GM12878 (cell line): ENCODE results near the gene IFNK. TPM values are rescaled to one million over a fixed set of nuclear protein-coding genes. Genes with fewer than 3 reads are reported as not detected.

Experiments
- ATAC-seq: fragments of 200-7000 bp; cut with Tn5 transposase; 3 replicates; pipeline ENCODE4 v1.9.1; 2020; ENCODE audit warnings: mild to moderate bottlenecking, moderate library complexity
- BruUV-seq: library from RNA; stranded (reverse); fragments of 400-500 nt; replicated peaks from 2 replicates; lab custom pipeline; 2021; lab: Mats Ljungman, UMichigan
- CTCF ChIA-PET: fragments of 300-600 bp; sonication (Branson Sonifier 250); formaldehyde crosslinking; extraction: SDS; loops from one replicate; lab custom pipeline; 2021; ENCODE audit warnings: inconsistent platforms; lab: Yijun Ruan, JAX
- POLR2A ChIA-PET: fragments of 350-600 bp; formaldehyde crosslinking; extraction: SDS; loops from one replicate; lab custom pipeline; 2021; ENCODE audit warnings: inconsistent platforms; lab: Charles Lee
- RAD21 ChIA-PET: fragments of 300-600 bp; sonication (Branson Sonifier 250); formaldehyde crosslinking; loops from one replicate; lab custom pipeline; 2023; ENCODE audit warnings: antibody characterized with exemption; ENCODE audit not compliant: unreplicated experiment; lab: Charles Lee
- SMC1A ChIA-PET: fragments of 300-600 bp; sonication (Branson Sonifier 250); formaldehyde crosslinking; loops from one replicate; lab custom pipeline; 2023; ENCODE audit not compliant: unreplicated experiment, uncharacterized antibody; lab: Charles Lee
- DNase-seq: peaks from one replicate; pipeline ENCODE4 v3.0.0-alpha.2; 2011; ENCODE audit warnings: low read depth, low spot score
- FAIRE-seq: peaks from 3 replicates; lab custom pipeline; 2011; peaks lifted over from hg19 to GRCh38; lab: Jason Lieb, UNC
- H2AFZ ChIP-seq: 2 replicates; pipeline ENCODE4 v1.6.0; 2011; ENCODE audit warnings: low read depth, low read length, control low read depth; ENCODE audit not compliant: control insufficient read depth
- H3K27ac ChIP-seq: 2 replicates; pipeline ENCODE4 v1.5.1; 2011; ENCODE audit warnings: control low read depth; ENCODE audit not compliant: control insufficient read depth, insufficient read depth
- H3K27me3 ChIP-seq, 2 experiments: replicated peaks in 1 of 2; 2 replicates each; pipeline versions ENCODE4 v1.6.0 to v1.6.1; 2011; ENCODE audit warnings: low read length in 1 of 2; ENCODE audit not compliant: control insufficient read depth in 2 of 2, insufficient read depth in 2 of 2
- H3K36me3 ChIP-seq, 2 experiments: 2 replicates each; pipeline ENCODE4 v1.5.1; 2011; ENCODE audit warnings: low read length in 1 of 2; ENCODE audit not compliant: control insufficient read depth in 2 of 2, insufficient read depth in 2 of 2
- H3K4me1 ChIP-seq: 2 replicates; pipeline ENCODE4 v1.6.1; 2011; ENCODE audit warnings: mild to moderate bottlenecking, low read length, moderate library complexity, mixed read lengths; ENCODE audit not compliant: control insufficient read depth, insufficient read depth
- H3K4me2 ChIP-seq: 2 replicates; pipeline ENCODE4 v1.6.0; 2011; ENCODE audit warnings: control low read depth; ENCODE audit not compliant: control insufficient read depth, insufficient read depth
- H3K4me3 ChIP-seq: fragments of 200-600 bp; sonication (generic); 2 replicates; pipeline ENCODE4 v1.5.1; 2016
- H3K79me2 ChIP-seq: 2 replicates; pipeline ENCODE4 v1.6.0; 2011; ENCODE audit warnings: low read length; ENCODE audit not compliant: control insufficient read depth, insufficient read depth
- H3K9ac ChIP-seq: 2 replicates; pipeline ENCODE4 v1.8.0; 2011; ENCODE audit warnings: low read length, control low read depth, mixed read lengths; ENCODE audit not compliant: control insufficient read depth, insufficient read depth
- H3K9me3 ChIP-seq: replicated peaks from 3 replicates; pipeline ENCODE4 v1.5.1; 2011; ENCODE audit warnings: mild to moderate bottlenecking, low read length; ENCODE audit not compliant: control insufficient read depth, insufficient read depth
- H4K20me1 ChIP-seq: 2 replicates; pipeline ENCODE4 v1.6.0; 2011; ENCODE audit not compliant: control insufficient read depth, insufficient read depth
- BACH1 ChIP-seq: fragments of 450-650 bp; IDR thresholded peaks from 2 replicates; pipeline ENCODE4 v1.6.1; 2017; ENCODE audit warnings: mild to moderate bottlenecking, borderline replicate concordance
- CBFB ChIP-seq: IDR thresholded peaks from 2 replicates; pipeline ENCODE4 v1.6.1; 2016; ENCODE audit warnings: antibody characterized with exemption, low read depth
- CREB1 ChIP-seq: IDR thresholded peaks from 2 replicates; pipeline ENCODE4 v1.6.1; 2012; ENCODE audit warnings: low read depth, mild to moderate bottlenecking, inconsistent platforms
- FOXK2 ChIP-seq: fragments of 450-650 bp; IDR thresholded peaks from 2 replicates; pipeline ENCODE4 v1.6.1; 2017; ENCODE audit warnings: mild to moderate bottlenecking, moderate library complexity
- MEF2B ChIP-seq: fragments of 450-650 bp; IDR thresholded peaks from 2 replicates; pipeline ENCODE4 v1.6.1; 2018; ENCODE audit warnings: mild to moderate bottlenecking, moderate library complexity; ENCODE audit not compliant: partially characterized antibody, poor library complexity, severe bottlenecking
- NFYB ChIP-seq: IDR thresholded peaks from 2 replicates; pipeline ENCODE4 v1.6.1; 2011; ENCODE audit warnings: low read depth, mild to moderate bottlenecking, low read length, improper control_type of control experiment, moderate library complexity; ENCODE audit not compliant: insufficient read depth
- TCF3 ChIP-seq: IDR thresholded peaks from 2 replicates; pipeline ENCODE4 v1.6.1; 2012; ENCODE audit warnings: low read depth, mild to moderate bottlenecking, low read length, borderline replicate concordance; ENCODE audit not compliant: insufficient read depth
- YBX1 ChIP-seq: fragments of 450-650 bp; IDR thresholded peaks from 2 replicates; pipeline ENCODE4 v1.6.1; 2016; ENCODE audit warnings: antibody characterized with exemption
- ZZZ3 ChIP-seq: IDR thresholded peaks from 2 replicates; pipeline ENCODE4 v1.6.1; 2011; ENCODE audit warnings: low read depth; ENCODE audit not compliant: control insufficient read depth, insufficient read length
- WGBS: methylation state at CpG from one replicate; pipeline ENCODE4 v1.1.6; 2016; ENCODE audit warnings: low lambda C conversion rate; ENCODE audit not compliant: insufficient replicate concordance, insufficient coverage; ENCODE audit errors: missing lambda C conversion rate; 5-methylcytosine and 5-hydroxymethylcytosine counted together
- in situ Hi-C: fragments of 300-500 bp; cut with MboI; formaldehyde crosslinking; loops from 9 replicates; pipeline ENCODE4 v1.14.3; 2018; ENCODE audit warnings: mixed read lengths
- intact Hi-C: fragments of 100-400 bp; cut with micrococcal nuclease; formaldehyde crosslinking; loops from one replicate; pipeline ENCODE4 v1.14.2; 2022; ENCODE audit not compliant: unreplicated experiment
- polyA plus RNA-seq, 11 experiments: library from polyadenylated mRNA; depleted of rRNA in 4 of 11; unstranded in 6 of 11; stranded (reverse) in 5 of 11; fragments of >200 nt; fragmentation: Nextera tagmentation in 4 of 11; fragmentation: Illumina TruSeq in 1 of 11; extraction: Ambion mirVana in 4 of 11; extraction: Trizol in 1 of 11; gene quantifications; 1 replicate in 1 of 11; 2 replicates in 10 of 11; pipeline versions ENCODE4 v1.2.1 to v1.2.3, GENCODE V29; 2011 to 2016; ENCODE audit warnings: inconsistent platforms in 2 of 11, missing spikeins in 2 of 11, low read depth in 1 of 11
- total RNA-seq, 4 experiments: library from RNA; depleted of rRNA in 3 of 4; stranded (reverse); fragments of >200 nt in 3 of 4; fragmentation: Illumina TruSeq in 1 of 4; extraction: Trizol in 1 of 4; gene quantifications; 2 replicates each; pipeline versions ENCODE4 v1.2.1 to v1.2.3, GENCODE V29; 2013 to 2021
- TF ChIP-seq, protein P1 (sequence below): IDR thresholded peaks from 2 replicates; pipeline ENCODE4 v1.6.1; 2012; ENCODE audit warnings: low read depth, low read length, improper control_type of control experiment
- TF ChIP-seq, protein P2 (sequence below): IDR thresholded peaks from 2 replicates; pipeline ENCODE4 v1.6.1; 2011; ENCODE audit warnings: borderline replicate concordance, low read depth, mild to moderate bottlenecking, moderate library complexity, low read length; ENCODE audit not compliant: insufficient read depth, poor library complexity, severe bottlenecking
- TF ChIP-seq, protein P3 (sequence below): fragments of 450-650 bp; IDR thresholded peaks from 2 replicates; pipeline ENCODE4 v1.6.1; 2017; ENCODE audit warnings: low read depth, mild to moderate bottlenecking, moderate library complexity

The IFNK gene
- total and polyA plus RNA-seq, 10 of the 15 experiments (the other 5 are each of a cell fraction or from before 2014, with no cell fraction given) = 0.06 TPM; not detected in 9

DNA sequence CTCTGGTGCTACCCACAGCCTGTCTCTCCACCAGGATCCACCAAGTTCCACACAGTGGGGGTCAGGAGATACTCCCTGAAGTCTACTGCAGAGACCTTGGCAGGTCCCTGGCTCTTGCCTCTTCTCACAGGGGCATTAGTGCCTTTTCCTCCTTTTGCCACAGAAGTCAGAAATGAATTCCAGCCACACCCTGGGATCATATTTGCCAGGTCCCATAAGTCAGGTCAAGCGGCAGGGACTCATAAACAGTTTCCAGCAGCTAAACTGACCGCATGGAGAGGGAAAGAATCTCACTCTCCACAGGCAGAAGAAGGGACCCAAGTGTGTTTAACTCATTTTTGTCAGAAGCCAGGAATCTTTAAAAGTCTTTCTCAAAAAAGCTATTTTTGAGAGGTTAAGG, 13.3 kb upstream of the IFNK start:
- Histone ChIP-seq H3K4me3 (no peak overlapping the region), H4K20me1 (no peaks in the 10 kb centered on the region), H3K79me2 (no peaks in the 10 kb centered on the region), H3K27me3 (no peaks in the 10 kb centered on the region), H2AFZ (no peak overlapping the region), H3K36me3 (no peaks in the 10 kb centered on the region), H3K9ac (no peak overlapping the region), H3K9me3 (no peaks in the 10 kb centered on the region), H3K4me1 (no peaks in the 10 kb centered on the region), H3K27ac (no peak overlapping the region), H3K4me2 (no peak overlapping the region)
- SMC1A ChIA-PET = no interaction called here
- RAD21 ChIA-PET = no interaction called here
- POLR2A ChIA-PET = no interaction called here
- TF ChIP-seq CBFB (no peak), ZZZ3 (no peak), NFYB (no peak), MEF2B (no peak)
- no peak for FAIRE-seq
- 55% methylated on average over 2 of the region's 2 CpGs for WGBS
- DNase-seq = no peak
- CTCF ChIA-PET = interaction anchor here (0.9 kb wide), 1 partner anchor 25 kb away, joined by 3 read pairs; no protein-coding TSS in a partner anchor
- ATAC-seq = no peak
- in situ Hi-C loops = no loop called here
- intact Hi-C loops = no loop called here
- no TSS peak for BruUV-seq

DNA sequence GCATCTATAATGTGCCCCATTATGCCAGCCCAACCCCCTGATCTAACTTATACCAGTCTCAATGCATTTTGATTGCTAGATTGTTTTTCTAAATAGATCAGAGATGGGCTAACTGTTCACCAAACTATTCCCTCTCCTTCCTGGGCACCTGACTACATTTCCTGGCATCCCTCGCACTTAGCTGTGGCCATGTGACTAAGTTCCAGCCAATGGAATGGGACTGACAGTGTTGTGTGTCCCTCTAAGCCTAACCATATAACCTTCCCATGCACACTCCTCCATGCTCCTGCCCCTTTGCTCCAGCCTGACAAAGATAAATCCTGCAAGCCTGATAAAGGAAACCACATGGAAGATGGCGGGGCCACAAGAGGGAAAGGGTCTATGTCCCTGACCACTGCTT, 12.3 kb upstream of the IFNK start:
- ChIA-PET CTCF (interaction anchor here (0.9 kb wide), 1 partner anchor 24 kb away, joined by 3 read pairs; no protein-coding TSS in a partner anchor), RAD21 (interaction anchor here (0.8 kb wide), 1 partner anchor 144 kb away, joined by 3 read pairs; no protein-coding TSS in a partner anchor), POLR2A (no interaction called here), SMC1A (no interaction called here)
- no peak overlapping the region for H3K27ac ChIP-seq
- DNase-seq = no peak
- no TSS peak for BruUV-seq
- intact Hi-C loops (no loop called here), in situ Hi-C loops (no loop called here)
- H3K79me2 ChIP-seq = no peaks in the 10 kb centered on the region
- no peaks in the 10 kb centered on the region for H3K9me3 ChIP-seq
- no peaks in the 10 kb centered on the region for H3K36me3 ChIP-seq
- no peak overlapping the region for H3K4me2 ChIP-seq
- H3K9ac ChIP-seq = no peak overlapping the region
- no peaks in the 10 kb centered on the region for H4K20me1 ChIP-seq
- no peaks in the 10 kb centered on the region for H3K4me1 ChIP-seq
- H2AFZ ChIP-seq = no peak overlapping the region
- FAIRE-seq = no peak
- no peak for ATAC-seq
- no peaks in the 10 kb centered on the region for H3K27me3 ChIP-seq
- no peak overlapping the region for H3K4me3 ChIP-seq
- 35% methylated on average over 2 of the region's 2 CpGs for WGBS
- TF ChIP-seq, protein P1, sequence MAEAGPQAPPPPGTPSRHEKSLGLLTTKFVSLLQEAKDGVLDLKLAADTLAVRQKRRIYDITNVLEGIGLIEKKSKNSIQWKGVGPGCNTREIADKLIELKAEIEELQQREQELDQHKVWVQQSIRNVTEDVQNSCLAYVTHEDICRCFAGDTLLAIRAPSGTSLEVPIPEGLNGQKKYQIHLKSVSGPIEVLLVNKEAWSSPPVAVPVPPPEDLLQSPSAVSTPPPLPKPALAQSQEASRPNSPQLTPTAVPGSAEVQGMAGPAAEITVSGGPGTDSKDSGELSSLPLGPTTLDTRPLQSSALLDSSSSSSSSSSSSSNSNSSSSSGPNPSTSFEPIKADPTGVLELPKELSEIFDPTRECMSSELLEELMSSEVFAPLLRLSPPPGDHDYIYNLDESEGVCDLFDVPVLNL = no peak
- TF ChIP-seq BACH1 (no peak), YBX1 (no peak), CREB1 (no peak), TCF3 (no peak), FOXK2 (no peak)
- TF ChIP-seq, protein P2, sequence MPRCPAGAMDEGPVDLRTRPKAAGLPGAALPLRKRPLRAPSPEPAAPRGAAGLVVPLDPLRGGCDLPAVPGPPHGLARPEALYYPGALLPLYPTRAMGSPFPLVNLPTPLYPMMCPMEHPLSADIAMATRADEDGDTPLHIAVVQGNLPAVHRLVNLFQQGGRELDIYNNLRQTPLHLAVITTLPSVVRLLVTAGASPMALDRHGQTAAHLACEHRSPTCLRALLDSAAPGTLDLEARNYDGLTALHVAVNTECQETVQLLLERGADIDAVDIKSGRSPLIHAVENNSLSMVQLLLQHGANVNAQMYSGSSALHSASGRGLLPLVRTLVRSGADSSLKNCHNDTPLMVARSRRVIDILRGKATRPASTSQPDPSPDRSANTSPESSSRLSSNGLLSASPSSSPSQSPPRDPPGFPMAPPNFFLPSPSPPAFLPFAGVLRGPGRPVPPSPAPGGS = no peak
- TF ChIP-seq, protein P3, sequence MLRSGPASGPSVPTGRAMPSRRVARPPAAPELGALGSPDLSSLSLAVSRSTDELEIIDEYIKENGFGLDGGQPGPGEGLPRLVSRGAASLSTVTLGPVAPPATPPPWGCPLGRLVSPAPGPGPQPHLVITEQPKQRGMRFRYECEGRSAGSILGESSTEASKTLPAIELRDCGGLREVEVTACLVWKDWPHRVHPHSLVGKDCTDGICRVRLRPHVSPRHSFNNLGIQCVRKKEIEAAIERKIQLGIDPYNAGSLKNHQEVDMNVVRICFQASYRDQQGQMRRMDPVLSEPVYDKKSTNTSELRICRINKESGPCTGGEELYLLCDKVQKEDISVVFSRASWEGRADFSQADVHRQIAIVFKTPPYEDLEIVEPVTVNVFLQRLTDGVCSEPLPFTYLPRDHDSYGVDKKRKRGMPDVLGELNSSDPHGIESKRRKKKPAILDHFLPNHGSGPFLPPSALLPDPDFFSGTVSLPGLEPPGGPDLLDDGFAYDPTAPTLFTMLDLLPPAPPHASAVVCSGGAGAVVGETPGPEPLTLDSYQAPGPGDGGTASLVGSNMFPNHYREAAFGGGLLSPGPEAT = no peak
